Measurements from ENCODE around the gene KIRREL3. TPM values are rescaled to one million over a fixed set of nuclear protein-coding genes. Genes with fewer than 3 reads are reported as not detected.

KIRREL3 gene
- total and polyA plus RNA-seq, 8 donors, result 0.06 to 1.1 (median 0.26) TPM; not detected in 2

GRCh38 chr11:126809514-126810289 lies 190.9 kb downstream of the KIRREL3 start:
- no peak overlapping the region for H3K27ac ChIP-seq
- peaks cover 0 to 7% (median 6%) of the 10 kb centered on the region in 3 donors for H3K4me1 ChIP-seq
- no peak for ATAC-seq
- H3K36me3 ChIP-seq, result no peaks in the 10 kb centered on the region
- no peak for TF ChIP-seq CTCF (IDR thresholded peaks at IDR 0.05)
- FAIRE-seq, result no peak
- DNase-seq, result no peak
- 90 to 91% methylated on average over 6 of the region's 6 CpGs for WGBS, 2 donors
- intact Hi-C loops (cut with DNase I), result no loop called here
- H3K27me3 ChIP-seq, result no peaks in the 10 kb centered on the region
- no peak overlapping the region for H3K4me3 ChIP-seq
- H3K9me3 ChIP-seq, result no peaks in the 10 kb centered on the region

- Histone ChIP-seq H3K36me3 (no peaks in the 10 kb centered on the region), H3K4me3 (no peak overlapping the region), H3K4me1 (peaks cover 0 to 7% (median 6%) of the 10 kb centered on the region in 3 donors), H3K27me3 (no peaks in the 10 kb centered on the region), H3K27ac (no peak overlapping the region), H3K9me3 (no peaks in the 10 kb centered on the region)
- ATAC-seq (peak in 2 of 4 donors; percentile 35 to 42), DNase-seq (no peak), FAIRE-seq (no peak)
- no peak for TF ChIP-seq CTCF (IDR thresholded peaks at IDR 0.05)
- 10 to 15% methylated on average over 2 of the region's 2 CpGs for whole genome bisulfite sequencing, 2 donors
- intact Hi-C loops (cut with DNase I), result no loop called here
Observed at GRCh38 chr11:126808836-126809235, 191.7 kb downstream of the KIRREL3 start.

- TF ChIP-seq CTCF (IDR thresholded peaks at IDR 0.05), result no peak
Observed at GRCh38 chr11:126808296-126808695, 192.3 kb downstream of the KIRREL3 start.

GRCh38 chr11:126805870-126806269 lies 194.7 kb downstream of the KIRREL3 start:
- H3K36me3 ChIP-seq, result no peaks in the 10 kb centered on the region
- 93 to 100% methylated on average over 3 of the region's 3 CpGs for WGBS, 2 donors
- no peak overlapping the region for H3K27ac ChIP-seq
- no peaks in the 10 kb centered on the region for H3K9me3 ChIP-seq
- ATAC-seq, result no peak
- peaks cover 0 to 7% (median 6%) of the 10 kb centered on the region in 3 donors for H3K4me1 ChIP-seq
- no peak for TF ChIP-seq CTCF (IDR thresholded peaks at IDR 0.05)
- intact Hi-C loops (cut with DNase I), result no loop called here
- no peaks in the 10 kb centered on the region for H3K27me3 ChIP-seq
- H3K4me3 ChIP-seq, result no peak overlapping the region
- FAIRE-seq, result no peak
- DNase-seq, result no peak

More at GRCh38 chr11:126808296-126808695, 192.3 kb downstream of the KIRREL3 start:
- DNase-seq (no peak), FAIRE-seq (no peak), ATAC-seq (no peak)
- peaks cover 0 to 7% (median 6%) of the 10 kb centered on the region in 3 donors for H3K4me1 ChIP-seq
- no peaks in the 10 kb centered on the region for H3K9me3 ChIP-seq
- no peak overlapping the region for H3K27ac ChIP-seq
- 48 to 85% methylated on average over 2 of the region's 2 CpGs for WGBS, 2 donors
- intact Hi-C loops (cut with DNase I), result no loop called here
- no peaks in the 10 kb centered on the region for H3K27me3 ChIP-seq
- H3K4me3 ChIP-seq, result no peak overlapping the region
- no peaks in the 10 kb centered on the region for H3K36me3 ChIP-seq

GRCh38 chr11:126804363-126804762 lies 196.2 kb downstream of the KIRREL3 start:
- intact Hi-C loops (cut with DNase I), result no loop called here
- Histone ChIP-seq H3K4me1 (peaks cover 0 to 7% (median 6%) of the 10 kb centered on the region in 3 donors), H3K27me3 (no peaks in the 10 kb centered on the region), H3K27ac (no peak overlapping the region), H3K4me3 (no peak overlapping the region), H3K36me3 (no peaks in the 10 kb centered on the region), H3K9me3 (no peaks in the 10 kb centered on the region)
- DNase-seq (no peak), ATAC-seq (no peak), FAIRE-seq (no peak)
- WGBS, 2 donors, result 66 to 74% methylated on average over 2 of the region's 2 CpGs
- TF ChIP-seq CTCF (IDR thresholded peaks at IDR 0.05), result no peak

Data from pancreas (tissue), 10 donors.